Measurements from ENCODE around the gene PRKAG2.
"Not testable (repeated sequence)": the region's sequence is repeated elsewhere in the genome, so short reads cannot be mapped to it uniquely, and the experiment has no call there.

Gene PRKAG2

GRCh38 chr7:151590071-151590849 is 286.7 kb downstream of the PRKAG2 start:
- DNase-seq (ENCODE audit: low spot score) = no peak

- no peak for DNase-seq (ENCODE audit: low spot score)
Observed at GRCh38 chr7:151588982-151589381, 287.9 kb downstream of the PRKAG2 start.

DNA sequence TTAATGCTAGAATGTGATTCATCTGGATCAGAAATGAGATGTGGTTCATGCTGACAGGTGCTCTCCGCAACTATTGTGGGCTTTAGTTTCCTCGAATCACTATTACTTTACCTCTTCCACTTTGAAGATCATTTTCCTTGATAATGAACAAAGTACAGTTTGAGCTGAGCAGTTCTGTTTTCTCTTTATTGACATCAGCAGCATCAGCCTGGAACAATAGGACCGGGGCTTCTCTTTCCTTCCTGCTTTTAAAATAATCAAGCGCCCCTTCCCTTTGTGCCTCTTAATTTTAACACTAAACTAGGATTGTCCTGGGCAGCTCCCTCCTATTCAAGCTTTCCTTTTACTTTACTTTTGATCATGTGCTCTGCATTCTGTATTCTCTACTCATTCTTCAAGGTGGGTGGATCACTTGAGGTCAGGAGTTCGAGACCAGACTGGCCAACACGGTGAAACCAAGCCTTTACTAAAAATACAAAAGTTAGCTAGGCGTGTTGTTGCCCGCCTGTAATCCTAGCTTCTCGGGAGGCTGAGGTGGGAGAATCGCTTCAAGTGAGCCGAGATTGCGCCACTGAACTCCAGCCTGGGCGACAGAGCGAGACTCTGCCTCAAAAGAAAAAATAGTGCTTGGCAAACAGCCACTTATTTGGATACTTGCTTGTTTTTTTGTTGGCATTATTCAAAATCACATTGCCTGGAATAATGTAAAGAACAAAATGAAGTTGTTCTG is 290.2 kb downstream of the PRKAG2 start:
- DNase-seq (ENCODE audit: low spot score) = no peak

GRCh38 chr7:151585744-151586393 is 291.0 kb downstream of the PRKAG2 start:
- DNase-seq (ENCODE audit: low spot score) = no peak

DNA sequence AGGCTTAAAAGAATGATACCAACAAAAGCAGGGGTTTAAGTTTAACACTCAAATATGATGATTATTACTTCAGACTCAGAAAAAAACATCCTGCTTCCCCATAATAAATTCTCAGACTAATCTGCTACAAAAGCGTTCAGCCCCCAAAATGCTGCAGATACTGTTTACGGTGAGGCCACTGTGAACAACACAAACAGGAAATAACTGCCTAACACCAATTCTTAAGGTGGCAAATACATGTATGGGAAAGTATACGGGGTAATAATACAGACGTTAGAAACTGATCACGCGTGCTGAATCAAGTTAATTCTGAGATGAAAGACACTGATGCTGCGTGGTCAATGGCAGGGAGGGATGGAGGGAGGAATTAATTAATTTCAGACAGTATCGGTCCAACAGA is 295.2 kb downstream of the PRKAG2 start:
- no peak for DNase-seq (ENCODE audit: low spot score)

DNA sequence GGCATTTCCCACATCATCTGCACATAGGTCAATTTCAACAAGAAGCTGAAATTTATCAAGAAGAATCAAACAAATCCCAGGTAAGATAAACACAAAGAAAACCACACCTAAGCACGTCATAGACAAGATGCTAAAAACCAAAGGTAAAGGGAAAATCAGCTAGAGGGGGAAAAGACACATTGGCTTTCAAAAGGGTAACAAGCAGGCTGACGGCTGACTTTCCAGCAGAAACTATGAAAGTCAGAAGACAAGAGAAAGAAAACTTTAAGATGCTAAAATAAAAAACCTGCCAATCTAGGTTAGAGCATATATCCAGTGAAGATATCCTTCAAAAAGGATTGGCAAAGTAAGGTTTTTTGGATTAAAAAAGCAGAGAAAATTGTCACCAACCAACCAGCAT is 297.3 kb downstream of the PRKAG2 start:
- no peak for DNase-seq (ENCODE audit: low spot score)

GRCh38 chr7:151575410-151575809 is 301.5 kb downstream of the PRKAG2 start:
- no peak for DNase-seq (ENCODE audit: low spot score)

GRCh38 chr7:151573046-151573445 is 303.9 kb downstream of the PRKAG2 start:
- DNase-seq (ENCODE audit: low spot score) = not testable (repeated sequence)

DNA sequence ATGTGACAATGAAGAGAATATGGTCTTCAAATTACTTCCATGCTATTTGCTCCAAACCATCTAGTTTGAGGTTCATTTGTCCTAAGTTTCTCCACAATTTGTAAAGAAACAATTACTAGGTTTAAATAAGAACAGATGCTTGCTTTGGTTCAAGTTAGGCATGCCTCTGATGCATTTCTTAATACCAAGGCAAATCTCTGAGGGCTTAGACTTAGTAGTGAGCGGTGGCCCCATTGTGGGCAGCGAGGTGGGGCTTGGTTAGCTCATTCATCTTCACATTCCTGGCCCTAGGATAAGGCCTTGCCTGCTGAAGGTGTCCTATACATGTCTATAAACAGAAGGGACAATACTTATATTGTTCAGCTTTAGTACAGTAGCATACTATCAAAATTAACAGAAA is 304.8 kb downstream of the PRKAG2 start:
- no peak for DNase-seq (ENCODE audit: low spot score)

DNA sequence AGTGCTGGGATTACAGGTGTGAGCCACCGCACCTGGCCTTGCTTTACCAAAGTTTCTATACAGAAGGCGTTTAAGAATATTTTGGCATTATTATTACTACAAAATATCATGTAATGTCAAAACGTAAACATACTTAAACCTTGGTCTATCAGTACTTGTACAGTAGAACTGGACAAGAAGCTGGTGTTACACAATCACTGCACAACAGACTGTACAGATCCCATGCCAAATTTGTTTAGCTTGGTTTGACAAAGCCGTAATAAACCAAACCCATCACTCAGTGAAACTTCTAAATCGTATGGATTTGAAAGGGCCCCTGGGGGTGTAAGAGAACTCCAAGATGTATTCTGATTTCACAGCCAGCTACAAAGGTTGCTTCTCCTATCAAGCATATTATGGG is 305.4 kb downstream of the PRKAG2 start:
- DNase-seq (ENCODE audit: low spot score) = no peak

GRCh38 chr7:151570366-151570915 is 306.5 kb downstream of the PRKAG2 start:
- DNase-seq (ENCODE audit: low spot score) = no peak

- no peak for DNase-seq (ENCODE audit: low spot score)
Observed at GRCh38 chr7:151568956-151569940, 307.7 kb downstream of the PRKAG2 start.

- no peak for DNase-seq (ENCODE audit: low spot score)
Observed at GRCh38 chr7:151566897-151567320, 310.0 kb downstream of the PRKAG2 start.

GRCh38 chr7:151565541-151565940 is 311.4 kb downstream of the PRKAG2 start:
- no peak for DNase-seq (ENCODE audit: low spot score)

DNA sequence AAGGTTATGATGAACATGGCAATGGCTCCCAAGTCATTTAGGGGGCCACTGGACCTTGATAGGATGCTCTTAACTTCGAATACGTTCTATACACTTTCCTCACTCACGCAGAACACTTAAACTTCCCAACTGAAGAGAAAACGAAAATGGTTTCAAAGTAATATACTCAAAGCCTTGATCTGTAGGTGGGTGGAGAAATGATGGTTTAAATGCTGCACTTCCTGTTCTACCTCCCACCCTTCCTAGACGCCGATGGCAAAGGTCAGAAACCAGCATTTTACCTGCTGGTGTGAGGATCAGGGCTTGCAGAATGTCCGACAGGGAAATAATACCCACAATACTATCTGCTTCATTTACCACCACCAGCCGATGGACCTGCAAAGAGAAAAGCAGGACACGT is 316.7 kb downstream of the PRKAG2 start:
- DNase-seq (ENCODE audit: low spot score) = no peak

DNA sequence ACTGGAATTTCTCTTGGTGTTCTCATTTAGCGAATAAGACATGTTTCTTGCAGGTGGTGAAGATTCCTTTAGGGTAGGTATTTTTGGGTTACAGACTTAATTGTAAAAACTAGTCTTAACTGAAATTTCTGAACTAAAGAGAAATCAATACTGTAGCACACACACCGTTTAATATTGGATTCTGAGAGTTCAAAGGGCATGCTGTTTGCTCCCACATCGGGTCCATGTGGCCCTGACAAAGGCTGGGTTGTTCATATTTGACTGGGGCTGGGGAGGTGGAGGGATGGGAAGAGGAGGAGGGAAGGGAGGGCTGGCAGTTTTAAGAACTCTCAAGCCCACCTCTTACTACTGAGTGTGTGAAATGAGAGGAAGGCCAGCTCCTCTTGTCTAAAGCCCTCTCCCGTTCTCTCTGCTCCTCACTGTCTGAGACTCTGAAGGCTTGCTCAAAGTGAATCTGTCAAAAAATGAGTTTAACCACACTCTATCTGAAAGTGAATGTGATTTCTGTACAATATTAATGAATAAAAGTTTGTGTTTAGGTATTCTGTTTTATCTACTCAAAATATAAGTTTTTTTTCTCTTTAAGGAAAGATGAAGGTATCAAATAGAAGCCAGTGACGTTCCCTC is 317.2 kb downstream of the PRKAG2 start:
- no peak for DNase-seq (ENCODE audit: low spot score)

GRCh38 chr7:151558575-151558974 is 318.3 kb downstream of the PRKAG2 start:
- no peak for DNase-seq (ENCODE audit: low spot score)

DNA sequence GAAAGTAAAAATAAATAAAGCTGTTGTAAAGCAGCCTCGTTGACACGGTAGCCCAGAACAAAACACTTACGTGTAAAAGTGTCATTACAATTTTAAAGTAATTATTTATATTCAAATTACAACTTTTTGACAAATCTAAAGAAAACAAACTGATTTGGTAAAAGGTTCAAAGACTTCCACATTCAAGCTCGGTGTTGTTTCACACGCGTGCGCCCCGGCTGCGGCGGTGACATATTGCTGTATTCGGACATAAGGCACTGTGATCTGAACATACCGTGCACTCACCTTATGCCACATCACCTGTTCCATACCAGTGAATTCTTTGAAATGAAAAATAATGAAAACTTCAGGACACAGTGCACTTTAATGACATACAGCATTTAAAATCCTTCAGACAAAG is 320.3 kb downstream of the PRKAG2 start:
- no peak for DNase-seq (ENCODE audit: low spot score)

GRCh38 chr7:151553356-151553755 is 323.6 kb downstream of the PRKAG2 start:
- no peak for DNase-seq (ENCODE audit: low spot score)

GRCh38 chr7:151552352-151553028 is 324.4 kb downstream of the PRKAG2 start:
- DNase-seq (ENCODE audit: low spot score) = no peak

Data from pons (tissue), 1 donor.